Measurements from ENCODE around the gene RFX2.
"Not testable (repeated sequence)": the region's sequence is repeated elsewhere in the genome, so short reads cannot be mapped to it uniquely, and the experiment has no call there.

RFX2 gene

GRCh38 chr19:6110360-6110977, at the start of gene RFX2:
TSS of gene RFX2 (minus strand) at chr19:6110500. CDS start at chr19:6047496, 63,004 bp downstream.
- peak; percentile 98 for DNase-seq (ENCODE audit: low read depth in 2 of 2)

GRCh38 chr19:6156033-6156432, 45.7 kb upstream of the RFX2 start:
- DNase-seq (ENCODE audit: low read depth in 2 of 2), result no peak

- no peak for DNase-seq (ENCODE audit: low read depth in 2 of 2)
Observed at GRCh38 chr19:6150289-6150688, 40.0 kb upstream of the RFX2 start.

- DNase-seq (ENCODE audit: low read depth in 2 of 2), result no peak
Observed at GRCh38 chr19:6141217-6141616, 30.9 kb upstream of the RFX2 start.

- DNase-seq (ENCODE audit: low read depth in 2 of 2), result no peak
Observed at GRCh38 chr19:6138511-6138910, 28.2 kb upstream of the RFX2 start.

- DNase-seq (ENCODE audit: low read depth in 2 of 2), result peak in 1 of 2 experiments; percentile 11
Observed at GRCh38 chr19:6138066-6138465, 27.8 kb upstream of the RFX2 start.

- DNase-seq (ENCODE audit: low read depth in 2 of 2), result no peak
Observed at GRCh38 chr19:6133231-6133630, 22.9 kb upstream of the RFX2 start.

GRCh38 chr19:6132482-6132881, 22.2 kb upstream of the RFX2 start:
- DNase-seq (ENCODE audit: low read depth in 2 of 2), result no peak

- no peak for DNase-seq (ENCODE audit: low read depth in 2 of 2)
Observed at GRCh38 chr19:6127716-6128335, 17.5 kb upstream of the RFX2 start.

- DNase-seq (ENCODE audit: low read depth in 2 of 2), result peak in 1 of 2 experiments; percentile 46
Observed at GRCh38 chr19:6126335-6126974, 16.2 kb upstream of the RFX2 start.

GRCh38 chr19:6125571-6125989, 15.3 kb upstream of the RFX2 start:
- DNase-seq (ENCODE audit: low read depth in 2 of 2), result peak; percentile 48 to 56

- no peak for DNase-seq (ENCODE audit: low read depth in 2 of 2)
Observed at GRCh38 chr19:6119031-6119430, 8.7 kb upstream of the RFX2 start.

GRCh38 chr19:6118043-6118442, 7.7 kb upstream of the RFX2 start:
- DNase-seq (ENCODE audit: low read depth in 2 of 2), result no peak

GRCh38 chr19:6117534-6117933, 7.2 kb upstream of the RFX2 start:
- DNase-seq (ENCODE audit: low read depth in 2 of 2), result no peak

GRCh38 chr19:6116749-6117430, 6.6 kb upstream of the RFX2 start:
- DNase-seq (ENCODE audit: low read depth in 2 of 2), result no peak

- DNase-seq (ENCODE audit: low read depth in 2 of 2), result no peak
Observed at GRCh38 chr19:6115992-6116391, 5.7 kb upstream of the RFX2 start.

- DNase-seq (ENCODE audit: low read depth in 2 of 2), result no peak
Observed at GRCh38 chr19:6113616-6114188, 3.4 kb upstream of the RFX2 start.

GRCh38 chr19:6109947-6110346, 353 bp downstream of the RFX2 start:
- DNase-seq (ENCODE audit: low read depth in 2 of 2), result no peak

GRCh38 chr19:6108721-6109633, 1.3 kb downstream of the RFX2 start:
- DNase-seq (ENCODE audit: low read depth in 2 of 2), result no peak

- DNase-seq (ENCODE audit: low read depth in 2 of 2), result not testable (repeated sequence)
Observed at GRCh38 chr19:6106643-6107294, 3.5 kb downstream of the RFX2 start.

- no peak for DNase-seq (ENCODE audit: low read depth in 2 of 2)
Observed at GRCh38 chr19:6105444-6105843, 4.9 kb downstream of the RFX2 start.

All from fibroblast of skin of left quadriceps (primary cell).